Measurements from ENCODE around the gene TBC1D7.

DNA sequence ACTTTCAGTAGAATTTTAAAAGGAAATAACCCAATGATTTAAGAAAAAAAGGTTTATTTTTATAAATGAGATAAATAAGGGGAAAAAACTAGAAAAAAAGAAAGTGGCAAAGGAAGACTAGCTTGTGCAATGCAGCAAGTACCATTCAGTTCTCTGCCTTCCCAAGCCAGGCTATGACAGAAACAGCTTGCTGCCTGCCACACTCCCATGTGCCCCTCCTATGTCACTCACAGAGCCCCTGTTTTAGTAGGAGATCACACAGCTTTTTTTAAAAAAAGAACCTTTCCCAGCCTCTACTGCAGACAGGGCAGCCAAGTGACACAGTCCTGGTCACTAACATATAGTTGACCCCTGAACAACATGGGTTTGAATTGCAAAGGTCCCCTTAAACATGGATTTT lies 13.5 kb downstream of the TBC1D7 start:
- TF ChIP-seq POLR2A (IDR thresholded peaks at IDR 0.05), result no peak
- TF ChIP-seq CTCF (IDR thresholded peaks at IDR 0.05 in 4 of 5, conservative IDR thresholded peaks at IDR 0.05 in 1 of 5), result no peak
